OCI-LY3 (cell line): ENCODE measurements around the gene ATG4A.

ENCODE experiments used
- H2AFZ ChIP-seq: fragments of 200-600, 300-600 bp; shearing (Covaris generic); 2 replicates; pipeline ENCODE4 v1.6.0; 2014; ENCODE audit warnings: antibody characterized with exemption, low read depth, low read length
- H3K27ac ChIP-seq: fragments of 200-600, 300-600 bp; sonication (generic); 2 replicates; pipeline ENCODE4 v1.5.1; 2014; ENCODE audit warnings: mild to moderate bottlenecking, low read length, moderate library complexity, mixed read lengths
- H3K27me3 ChIP-seq: fragments of 200-600, 300-600 bp; sonication (generic); 2 replicates; pipeline ENCODE4 v1.6.1; 2014; ENCODE audit warnings: low read depth, low read length, mixed read lengths
- H3K36me3 ChIP-seq: fragments of 200-600, 300-600 bp; sonication (generic); replicated peaks from 2 replicates; pipeline ENCODE3; 2014; ENCODE audit warnings: low read depth, low read length, mixed read lengths
- H3K4me1 ChIP-seq: fragments of 300-600, 200-600 bp; sonication (generic); 2 replicates; pipeline ENCODE4 v1.6.1; 2014; ENCODE audit warnings: low read length, mixed read lengths
- H3K4me2 ChIP-seq: fragments of 200-600, 300-600 bp; sonication (generic); 2 replicates; pipeline ENCODE4 v1.6.1; 2014; ENCODE audit warnings: low read length, mixed read lengths
- H3K4me3 ChIP-seq: fragments of 300-600, 200-600 bp; sonication (generic); 2 replicates; pipeline ENCODE4 v1.5.1; 2014; ENCODE audit warnings: antibody characterized with exemption, mild to moderate bottlenecking, low read length, moderate library complexity
- H3K79me2 ChIP-seq: fragments of 300-600, 200-600 bp; shearing (Covaris generic); 2 replicates; pipeline ENCODE4 v1.6.1; 2014; ENCODE audit warnings: mild to moderate bottlenecking, low read length, mixed read lengths
- H3K9ac ChIP-seq: fragments of 300-600, 200-600 bp; shearing (Covaris generic); 2 replicates; pipeline ENCODE4 v1.6.0; 2014; ENCODE audit warnings: mild to moderate bottlenecking, low read length, moderate library complexity
- H3K9me3 ChIP-seq: fragments of 200-600, 300-600 bp; shearing (Covaris generic); 2 replicates; pipeline ENCODE4 v1.6.1; 2014; ENCODE audit warnings: low read length, mixed read lengths; ENCODE audit not compliant: insufficient read depth
- H4K20me1 ChIP-seq: fragments of 200-600, 300-600 bp; sonication (generic); 2 replicates; pipeline ENCODE4 v1.6.1; 2016; ENCODE audit warnings: low read length, mixed read lengths; ENCODE audit not compliant: insufficient read depth
- EZH2phosphoT487 ChIP-seq: fragments of 200-600 bp; shearing (Covaris generic); IDR thresholded peaks from 2 replicates; pipeline ENCODE4 v1.6.1; 2018; ENCODE audit warnings: antibody characterized with exemption, mixed run types, low read depth
- TF ChIP-seq, protein P1 (sequence below): fragments of 200-600, 300-600 bp; sonication (generic); IDR thresholded peaks from 2 replicates; pipeline ENCODE4 v1.5.1; 2014; ENCODE audit warnings: antibody characterized with exemption, low read length, low read depth

Gene ATG4A

DNA sequence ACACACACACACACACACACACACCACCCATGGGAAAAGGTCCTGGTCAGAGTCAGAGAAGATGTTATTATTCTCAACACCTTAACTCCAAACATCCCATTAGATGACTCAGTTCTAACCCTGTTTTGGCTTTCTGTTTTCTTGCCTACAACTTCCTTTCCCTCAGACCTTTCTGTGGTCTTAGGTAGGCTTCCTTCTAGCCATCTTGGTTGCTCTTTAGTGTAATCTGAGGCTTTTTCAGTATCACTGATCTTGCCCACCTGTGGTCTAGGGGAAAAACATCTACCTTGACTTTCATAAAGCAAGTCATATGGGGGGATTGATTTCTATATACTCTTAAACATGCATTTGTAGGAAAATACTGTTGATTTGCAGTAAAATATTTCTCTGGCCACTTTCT, 56.9 kb downstream of the ATG4A start:
- Histone ChIP-seq H3K9me3 (no peaks in the 10 kb centered on the region), H3K4me3 (no peak overlapping the region), H3K4me2 (no peak overlapping the region), H3K9ac (no peak overlapping the region), H3K4me1 (no peaks in the 10 kb centered on the region), H3K27me3 (no peaks in the 10 kb centered on the region), H2AFZ (no peak overlapping the region), H3K79me2 (no peaks in the 10 kb centered on the region), H4K20me1 (no peaks in the 10 kb centered on the region), H3K36me3 (no peaks in the 10 kb centered on the region), H3K27ac (no peak overlapping the region)
- TF ChIP-seq, protein P1, sequence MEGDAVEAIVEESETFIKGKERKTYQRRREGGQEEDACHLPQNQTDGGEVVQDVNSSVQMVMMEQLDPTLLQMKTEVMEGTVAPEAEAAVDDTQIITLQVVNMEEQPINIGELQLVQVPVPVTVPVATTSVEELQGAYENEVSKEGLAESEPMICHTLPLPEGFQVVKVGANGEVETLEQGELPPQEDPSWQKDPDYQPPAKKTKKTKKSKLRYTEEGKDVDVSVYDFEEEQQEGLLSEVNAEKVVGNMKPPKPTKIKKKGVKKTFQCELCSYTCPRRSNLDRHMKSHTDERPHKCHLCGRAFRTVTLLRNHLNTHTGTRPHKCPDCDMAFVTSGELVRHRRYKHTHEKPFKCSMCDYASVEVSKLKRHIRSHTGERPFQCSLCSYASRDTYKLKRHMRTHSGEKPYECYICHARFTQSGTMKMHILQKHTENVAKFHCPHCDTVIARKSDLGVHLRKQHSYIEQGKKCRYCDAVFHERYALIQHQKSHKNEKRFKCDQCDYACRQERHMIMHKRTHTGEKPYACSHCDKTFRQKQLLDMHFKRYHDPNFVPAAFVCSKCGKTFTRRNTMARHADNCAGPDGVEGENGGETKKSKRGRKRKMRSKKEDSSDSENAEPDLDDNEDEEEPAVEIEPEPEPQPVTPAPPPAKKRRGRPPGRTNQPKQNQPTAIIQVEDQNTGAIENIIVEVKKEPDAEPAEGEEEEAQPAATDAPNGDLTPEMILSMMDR = no peak
- TF ChIP-seq EZH2phosphoT487 = no peak

DNA sequence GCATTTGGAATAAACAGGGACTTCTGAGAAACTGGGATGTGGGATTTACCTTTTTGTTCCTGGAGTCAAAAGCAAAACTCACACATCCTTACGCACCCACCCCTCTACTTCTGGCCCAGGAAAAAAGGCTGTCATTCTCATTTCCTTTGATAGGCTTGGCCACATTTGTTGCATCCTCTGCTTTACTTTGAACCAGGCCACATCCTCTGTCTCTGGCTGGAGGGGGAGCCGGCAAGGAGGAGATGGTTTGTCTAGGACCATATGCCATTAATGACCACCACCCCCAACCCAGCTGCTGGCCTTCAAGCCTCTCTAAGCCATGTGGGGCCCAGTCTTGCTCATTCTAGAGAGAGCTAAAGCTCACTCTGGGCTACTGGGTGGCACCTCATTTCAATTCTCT, 64.5 kb downstream of the ATG4A start:
- no peak overlapping the region for H3K4me2 ChIP-seq
- no peaks in the 10 kb centered on the region for H3K79me2 ChIP-seq
- no peak overlapping the region for H3K4me3 ChIP-seq
- no peak overlapping the region for H2AFZ ChIP-seq
- H3K4me1 ChIP-seq = no peaks in the 10 kb centered on the region
- H4K20me1 ChIP-seq = no peaks in the 10 kb centered on the region
- no peak for TF ChIP-seq EZH2phosphoT487
- TF ChIP-seq, protein P1 = no peak
- H3K27ac ChIP-seq = no peak overlapping the region
- no peak overlapping the region for H3K9ac ChIP-seq
- no peaks in the 10 kb centered on the region for H3K36me3 ChIP-seq
- H3K9me3 ChIP-seq = no peaks in the 10 kb centered on the region
- H3K27me3 ChIP-seq = no peaks in the 10 kb centered on the region

DNA sequence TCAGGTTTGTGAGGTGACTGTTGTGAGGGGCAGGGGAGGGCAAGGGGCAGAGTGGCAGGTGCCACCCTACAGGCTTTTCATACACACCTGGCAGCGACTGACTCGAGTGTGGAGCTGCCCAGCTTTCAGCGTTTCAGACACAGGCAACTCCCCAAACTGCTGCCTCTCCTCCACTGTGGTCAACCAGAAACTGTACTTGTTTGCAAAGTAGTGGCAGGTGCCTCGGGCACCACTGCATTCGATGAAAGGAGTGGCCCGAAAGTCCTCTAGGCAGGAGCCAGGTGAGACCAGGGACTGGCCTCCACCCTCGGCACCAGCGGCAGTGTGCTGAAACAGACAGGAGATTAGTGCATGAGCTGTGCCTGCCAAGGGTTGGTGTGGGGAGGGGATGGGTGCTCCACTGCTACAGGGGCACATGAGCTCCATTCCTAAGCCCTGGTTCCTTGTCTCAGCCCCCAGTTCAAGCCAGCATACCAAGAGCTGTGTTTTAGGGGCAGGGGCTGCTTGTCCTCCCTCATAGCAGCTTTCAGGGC, 65.4 kb downstream of the ATG4A start:
- no peaks in the 10 kb centered on the region for H3K79me2 ChIP-seq
- H3K9me3 ChIP-seq = no peaks in the 10 kb centered on the region
- H2AFZ ChIP-seq = no peak overlapping the region
- H3K9ac ChIP-seq = no peak overlapping the region
- TF ChIP-seq, protein P1 = no peak
- no peak for TF ChIP-seq EZH2phosphoT487
- no peaks in the 10 kb centered on the region for H4K20me1 ChIP-seq
- no peak overlapping the region for H3K4me2 ChIP-seq
- H3K4me3 ChIP-seq = no peak overlapping the region
- H3K27ac ChIP-seq = no peak overlapping the region
- no peaks in the 10 kb centered on the region for H3K4me1 ChIP-seq
- H3K27me3 ChIP-seq = no peaks in the 10 kb centered on the region
- H3K36me3 ChIP-seq = no peaks in the 10 kb centered on the region

DNA sequence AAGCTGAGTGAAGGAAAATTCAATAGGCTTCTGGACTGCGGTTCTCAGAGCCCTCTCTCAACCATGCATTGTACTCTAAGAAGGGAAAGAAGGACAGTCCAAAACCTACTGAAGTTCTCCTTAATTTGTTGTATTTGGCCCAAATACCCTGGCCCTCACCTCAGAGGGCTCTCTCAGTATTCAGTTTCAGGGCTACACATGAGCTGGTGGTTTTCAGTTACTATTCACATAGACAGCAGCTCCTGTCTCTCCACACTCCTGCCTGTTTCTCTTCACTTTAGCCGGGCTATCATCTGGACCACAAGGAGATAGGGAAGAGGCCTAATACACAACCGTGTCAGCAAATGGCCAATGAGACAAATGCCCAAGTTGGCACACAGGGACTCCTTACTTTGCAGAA, 66.0 kb downstream of the ATG4A start:
- Histone ChIP-seq H3K4me2 (no peak overlapping the region), H3K9me3 (no peaks in the 10 kb centered on the region), H3K4me1 (no peaks in the 10 kb centered on the region), H3K79me2 (no peaks in the 10 kb centered on the region), H3K9ac (no peak overlapping the region), H3K4me3 (no peak overlapping the region), H2AFZ (no peak overlapping the region), H3K27me3 (no peaks in the 10 kb centered on the region), H3K36me3 (no peaks in the 10 kb centered on the region), H4K20me1 (no peaks in the 10 kb centered on the region), H3K27ac (no peak overlapping the region)
- no peak for TF ChIP-seq EZH2phosphoT487
- TF ChIP-seq, protein P1 = no peak
